SK-N-SH (cell line): Measurements from ENCODE around the gene PCDHB1.

Source experiments
- CTCF ChIP-seq: fragments of 200-600 bp; sonication (generic); IDR thresholded peaks from 2 replicates; pipeline ENCODE4 v1.6.1; 2017; ENCODE audit warnings: antibody characterized with exemption, mild to moderate bottlenecking, moderate library complexity
- ELF1 ChIP-seq: IDR thresholded peaks from 2 replicates; pipeline ENCODE4 v1.4.0; 2012
- EP300 ChIP-seq, 2 experiments: IDR thresholded peaks; 2 replicates each; pipeline versions ENCODE4 v1.4.0 to v1.6.1; 2012; ENCODE audit warnings: borderline replicate concordance in 1 of 2, low read depth in 1 of 2, low read length in 1 of 2
- EZH2phosphoT487 ChIP-seq: fragments of 200-600 bp; sonication (generic); IDR thresholded peaks from 2 replicates; pipeline ENCODE4 v1.6.1; 2017; ENCODE audit warnings: low read depth, mixed run types, mild to moderate bottlenecking, antibody characterized with exemption, moderate library complexity, borderline replicate concordance
- FOXJ3 ChIP-seq: sonication (generic); formaldehyde crosslinking; IDR thresholded peaks from 2 replicates; pipeline ENCODE4 v1.5.1; 2020; ENCODE audit warnings: mild to moderate bottlenecking, missing genetic modification reagents
- GABPA ChIP-seq: IDR thresholded peaks from 2 replicates; pipeline ENCODE4 v1.4.0; 2012; ENCODE audit warnings: low read depth, mild to moderate bottlenecking
- NRF1 ChIP-seq: IDR thresholded peaks from 2 replicates; pipeline ENCODE4 v1.6.1; 2012; ENCODE audit warnings: low read depth, mild to moderate bottlenecking, low read length
- POLR2AphosphoS5 ChIP-seq: IDR thresholded peaks from 2 replicates; pipeline ENCODE4 v1.6.1; 2012; ENCODE audit warnings: low read depth, low read length
- REST ChIP-seq: IDR thresholded peaks from 2 replicates; pipeline ENCODE4 v1.6.1; 2012; ENCODE audit warnings: mild to moderate bottlenecking, low read depth, low read length, moderate library complexity
- RFX5 ChIP-seq: IDR thresholded peaks from 2 replicates; pipeline ENCODE4 v1.6.1; 2012; ENCODE audit warnings: mild to moderate bottlenecking, improper control_type of control experiment, low read length
- TAF1 ChIP-seq: IDR thresholded peaks from 2 replicates; pipeline ENCODE4 v1.6.1; 2012; ENCODE audit warnings: low read depth, mild to moderate bottlenecking, low read length, moderate library complexity, borderline replicate concordance
- USF1 ChIP-seq: IDR thresholded peaks from 2 replicates; pipeline ENCODE4 v1.4.0; 2012; ENCODE audit warnings: low read depth, borderline replicate concordance
- USF2 ChIP-seq: fragments of 150-350 bp; IDR thresholded peaks from 2 replicates; pipeline ENCODE4 v1.6.1; 2017; ENCODE audit warnings: antibody characterized with exemption, low read length, low read depth, borderline replicate concordance
- YY1 ChIP-seq: IDR thresholded peaks from 2 replicates; pipeline ENCODE4 v1.4.0; 2012; ENCODE audit warnings: low read depth, mild to moderate bottlenecking

- no peak for TF ChIP-seq NRF1
- no peak for TF ChIP-seq EZH2phosphoT487
- TF ChIP-seq ELF1, result no peak
- no peak for TF ChIP-seq TAF1
- TF ChIP-seq CTCF, result no peak
- TF ChIP-seq EP300 (IDR thresholded peaks at IDR 0.05; ENCODE audit: borderline replicate concordance in 1 of 2, low read depth in 1 of 2, low read length in 1 of 2), result no peak
- TF ChIP-seq POLR2AphosphoS5, result no peak
- no peak for TF ChIP-seq USF2
- TF ChIP-seq YY1, result no peak
- TF ChIP-seq REST, result no peak
- TF ChIP-seq RFX5, result no peak
- TF ChIP-seq FOXJ3 (CRISPR knock-in tag), result no peak
- TF ChIP-seq USF1, result no peak
- no peak for TF ChIP-seq GABPA
Observed at GRCh38 chr5:141003031-141003430, 48.1 kb upstream of the PCDHB1 start.
